Esophagus muscularis mucosa (tissue), 4 donors: ENCODE data around the gene MAMDC2. TPM values are rescaled to one million over a fixed set of nuclear protein-coding genes. Genes with fewer than 3 reads are reported as not detected.

Experiments used
- DNase-seq: peaks from one replicate; pipeline ENCODE4 v3.0.0-alpha.2; 2017; ENCODE audit errors: extremely low spot score
- H3K27ac ChIP-seq, 4 donors: fragments of 200-600 bp; sonication (generic); replicated peaks in 1 of 4; 1 replicate in 3 of 4; 2 replicates in 1 of 4; pipeline ENCODE4 v1.5.1; 2016 to 2019; ENCODE audit warnings: mild to moderate bottlenecking in 1 of 4
- H3K27me3 ChIP-seq, 4 donors: fragments of 200-600 bp; sonication (generic); one replicate each; pipeline versions ENCODE4 v1.5.1 to v1.6.0; 2016 to 2019
- H3K36me3 ChIP-seq, 4 donors: fragments of 200-600 bp; sonication (generic); one replicate each; pipeline ENCODE4 v1.5.1; 2016 to 2019
- H3K4me1 ChIP-seq, 4 donors: fragments of 200-600 bp; sonication (generic); one replicate each; pipeline ENCODE4 v1.5.1; 2016 to 2019
- H3K4me3 ChIP-seq, 4 donors: fragments of 200-600 bp; sonication (generic); 1 replicate in 2 of 4; 2 replicates in 2 of 4; pipeline ENCODE4 v1.5.1; 2016 to 2019; ENCODE audit warnings: mild to moderate bottlenecking in 4 of 4, moderate library complexity in 1 of 4
- H3K9me3 ChIP-seq, 4 donors: fragments of 200-600 bp; sonication (generic); 1 replicate in 3 of 4; 2 replicates in 1 of 4; pipeline ENCODE4 v1.5.1; 2016 to 2019
- CTCF ChIP-seq, 3 experiments: fragments of 200-600 bp in 2 of 3; fragments of 450-650 bp in 1 of 3; sonication (generic) in 2 of 3; IDR thresholded peaks; one replicate each; pipeline ENCODE4 v1.5.1; 2017 to 2019; ENCODE audit warnings: antibody characterized with exemption in 3 of 3, mild to moderate bottlenecking in 2 of 3, moderate library complexity in 1 of 3
- EP300 ChIP-seq: sonication (generic); formaldehyde crosslinking; IDR thresholded peaks from one replicate; pipeline ENCODE4 v1.6.1; 2017; ENCODE audit warnings: antibody characterized with exemption
- POLR2A ChIP-seq: fragments of 450-650 bp; IDR thresholded peaks from one replicate; pipeline ENCODE4 v1.6.1; 2017; ENCODE audit warnings: antibody characterized with exemption, moderate library complexity, mild to moderate bottlenecking, low read depth
- POLR2AphosphoS5 ChIP-seq, 2 donors: sonication (generic); formaldehyde crosslinking; IDR thresholded peaks; one replicate each; pipeline ENCODE4 v1.6.1; 2017; ENCODE audit warnings: antibody characterized with exemption in 2 of 2
- WGBS: methylation state at CpG from one replicate; pipeline ENCODE4 v1.1.5; 2018; 5-methylcytosine and 5-hydroxymethylcytosine counted together
- intact Hi-C: fragments of 100-400 bp; cut with DNase I; formaldehyde crosslinking; loops from one replicate; pipeline ENCODE4 v1.15.1; 2023
- total RNA-seq, 4 donors: library from RNA; depleted of rRNA; stranded (reverse); fragments of >200 nt; gene quantifications; one replicate each; pipeline versions ENCODE4 v1.1.0 to v1.2.1, GENCODE V29; 2016

Gene MAMDC2
- total RNA-seq, 4 donors from 2014 or later: 115 to 147 (median 126) TPM

GRCh38 chr9:70169222-70169621, 125.6 kb downstream of the MAMDC2 start:
- H3K4me1 ChIP-seq: peaks cover 0 to 18% (median 12%) of the 10 kb centered on the region in 4 donors
- H3K27ac ChIP-seq: no peak overlapping the region
- H3K27me3 ChIP-seq: no peaks in the 10 kb centered on the region
- H3K9me3 ChIP-seq: no peaks in the 10 kb centered on the region
- H3K36me3 ChIP-seq: peaks cover 16 to 76% (median 39%) of the 10 kb centered on the region in 4 donors
- intact Hi-C loops: loop anchor here (10.0 kb wide), 2 partner anchors 106 to 236 kb away; no protein-coding TSS in a partner anchor
- DNase-seq: no peak
- WGBS: 55% methylated on average over 3 of the region's 3 CpGs
- H3K4me3 ChIP-seq: no peak overlapping the region
- TF ChIP-seq CTCF (IDR thresholded peaks at IDR 0.05) (no peak), POLR2A (no peak), POLR2AphosphoS5 (IDR thresholded peaks at IDR 0.05) (no peak), EP300 (no peak)

- H3K36me3 ChIP-seq: peaks cover 16 to 82% (median 43%) of the 10 kb centered on the region in 4 donors
- peaks cover 0 to 11% (median 9%) of the 10 kb centered on the region in 4 donors for H3K4me1 ChIP-seq
- whole genome bisulfite sequencing: 76% methylated on average over 7 of the region's 7 CpGs
- TF ChIP-seq CTCF (IDR thresholded peaks at IDR 0.05) (no peak), POLR2A (no peak), POLR2AphosphoS5 (IDR thresholded peaks at IDR 0.05) (no peak), EP300 (no peak)
- H3K27ac ChIP-seq: no peak overlapping the region
- H3K27me3 ChIP-seq: no peaks in the 10 kb centered on the region
- no peaks in the 10 kb centered on the region for H3K9me3 ChIP-seq
- intact Hi-C loops: no loop called here
- DNase-seq: no peak
- no peak overlapping the region for H3K4me3 ChIP-seq
These were observed 126.6 kb downstream of the MAMDC2 start for GRCh38 chr9:70170151-70170790.

- H3K27me3 ChIP-seq: no peaks in the 10 kb centered on the region
- TF ChIP-seq CTCF (IDR thresholded peaks at IDR 0.05): no peak
- no peak for TF ChIP-seq POLR2AphosphoS5 (IDR thresholded peaks at IDR 0.05)
- no peak for TF ChIP-seq EP300
- no peak for TF ChIP-seq POLR2A
- no peak overlapping the region for H3K27ac ChIP-seq
- peaks cover 0 to 14% (median 11%) of the 10 kb centered on the region in 4 donors for H3K4me1 ChIP-seq
- no peaks in the 10 kb centered on the region for H3K9me3 ChIP-seq
- 58% methylated on average over 1 of the region's 1 CpG for WGBS
- DNase-seq: no peak
- H3K36me3 ChIP-seq: peaks cover 21 to 97% (median 49%) of the 10 kb centered on the region in 4 donors
- intact Hi-C loops: no loop called here
- H3K4me3 ChIP-seq: no peak overlapping the region
These were observed 128.9 kb downstream of the MAMDC2 start for GRCh38 chr9:70172532-70172931.

- intact Hi-C loops: no loop called here
- H3K4me3 ChIP-seq: no peak overlapping the region
- peaks cover 14 to 80% (median 33%) of the 10 kb centered on the region in 4 donors for H3K36me3 ChIP-seq
- no peaks in the 10 kb centered on the region for H3K9me3 ChIP-seq
- peak overlapping the region; percentile 36 to 64 (median 50) for H3K27ac ChIP-seq
- no peaks in the 10 kb centered on the region for H3K27me3 ChIP-seq
- no peak for TF ChIP-seq POLR2A
- TF ChIP-seq EP300: no peak
- peak in 1 of 2 donors; percentile 34 for TF ChIP-seq POLR2AphosphoS5 (IDR thresholded peaks at IDR 0.05)
- H3K4me1 ChIP-seq: peaks cover 0 to 9% (median 3%) of the 10 kb centered on the region in 4 donors
- 100% methylated on average over 1 of the region's 1 CpG for WGBS
- DNase-seq: no peak
These were observed 133.5 kb downstream of the MAMDC2 start for GRCh38 chr9:70177121-70177520.

GRCh38 chr9:70192707-70193106, 149.1 kb downstream of the MAMDC2 start:
- Histone ChIP-seq H3K27ac (no peak overlapping the region), H3K4me1 (peaks cover 0 to 31% (median 24%) of the 10 kb centered on the region in 4 donors), H3K4me3 (no peak overlapping the region), H3K36me3 (peaks cover 0 to 36% (median 17%) of the 10 kb centered on the region in 4 donors), H3K9me3 (no peaks in the 10 kb centered on the region), H3K27me3 (no peaks in the 10 kb centered on the region)
- TF ChIP-seq CTCF (IDR thresholded peaks at IDR 0.05) (no peak), EP300 (no peak), POLR2AphosphoS5 (IDR thresholded peaks at IDR 0.05) (no peak), POLR2A (no peak)
- intact Hi-C loops: no loop called here
- no peak for DNase-seq
- WGBS: 87% methylated on average over 2 of the region's 2 CpGs
